SK-N-MC (cell line): ENCODE results near the gene OCLN.
"Not testable (repeated sequence)": the region's sequence is repeated elsewhere in the genome, so short reads cannot be mapped to it uniquely, and the experiment has no call there.

Experiments used
- DNase-seq: peaks from one replicate; pipeline ENCODE4 v3.0.0-alpha.2; 2011; ENCODE audit warnings: low read depth, low spot score
- H3K27ac ChIP-seq: fragments of 200-600 bp; sonication (generic); 2 replicates; pipeline ENCODE4 v1.5.1; 2016; ENCODE audit warnings: mixed run types
- H3K36me3 ChIP-seq: fragments of 200-600 bp; sonication (generic); 2 replicates; pipeline ENCODE4 v1.6.1; 2017; ENCODE audit warnings: antibody characterized with exemption, low read length, mixed read lengths; ENCODE audit not compliant: insufficient read depth
- H3K4me3 ChIP-seq: fragments of 200-600 bp; sonication (generic); 2 replicates; pipeline ENCODE4 v1.5.1; 2016
- H3K9ac ChIP-seq: fragments of 200-600 bp; sonication (generic); 2 replicates; pipeline ENCODE4 v1.8.0; 2017; ENCODE audit warnings: mixed run types, mixed read lengths; ENCODE audit not compliant: insufficient read length
- H3K9me3 ChIP-seq: fragments of 200-600 bp; sonication (generic); 2 replicates; pipeline ENCODE4 v1.6.1; 2017; ENCODE audit warnings: low read depth, mild to moderate bottlenecking, antibody characterized with exemption, low read length, moderate library complexity, mixed read lengths

Gene OCLN

DNA sequence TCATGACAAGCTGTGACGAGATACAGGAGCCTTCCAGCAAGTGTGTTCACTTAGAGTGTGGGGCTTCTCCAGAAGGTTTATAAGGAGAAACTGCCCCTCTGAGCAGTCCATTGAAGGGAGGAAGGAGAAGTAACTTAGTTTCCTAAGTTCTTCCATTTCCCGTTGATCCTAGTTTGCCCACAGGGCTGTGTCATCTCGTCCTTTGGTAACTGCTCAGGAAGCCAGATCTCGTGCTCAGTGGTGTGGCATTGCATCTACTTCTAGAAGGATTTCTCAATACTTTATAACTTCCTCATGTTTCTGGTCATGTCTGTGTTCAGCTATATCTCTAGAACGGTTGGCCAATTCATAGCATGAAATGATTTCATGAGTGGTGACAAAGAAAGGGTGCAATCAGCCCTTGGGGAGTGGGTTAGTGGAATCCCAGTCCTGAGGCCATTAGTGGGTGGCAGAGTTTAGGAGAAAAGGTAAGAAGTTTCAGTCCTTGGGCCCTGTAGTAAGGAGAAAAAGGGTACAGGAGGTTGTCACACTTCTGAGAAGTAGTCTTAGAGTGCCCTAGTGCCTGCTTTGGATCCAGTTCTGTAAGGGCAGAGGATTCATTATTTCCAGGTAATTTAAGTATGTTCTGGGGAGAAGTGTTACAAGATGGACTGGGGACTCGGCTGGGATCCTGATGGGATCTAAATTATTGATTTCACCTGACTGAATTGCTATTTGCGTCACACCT lies 103.7 kb downstream of the OCLN start:
- not testable (repeated sequence) for H3K36me3 ChIP-seq, H3K9me3 ChIP-seq, H3K9ac ChIP-seq, H3K4me3 ChIP-seq, H3K27ac ChIP-seq, DNase-seq

DNA sequence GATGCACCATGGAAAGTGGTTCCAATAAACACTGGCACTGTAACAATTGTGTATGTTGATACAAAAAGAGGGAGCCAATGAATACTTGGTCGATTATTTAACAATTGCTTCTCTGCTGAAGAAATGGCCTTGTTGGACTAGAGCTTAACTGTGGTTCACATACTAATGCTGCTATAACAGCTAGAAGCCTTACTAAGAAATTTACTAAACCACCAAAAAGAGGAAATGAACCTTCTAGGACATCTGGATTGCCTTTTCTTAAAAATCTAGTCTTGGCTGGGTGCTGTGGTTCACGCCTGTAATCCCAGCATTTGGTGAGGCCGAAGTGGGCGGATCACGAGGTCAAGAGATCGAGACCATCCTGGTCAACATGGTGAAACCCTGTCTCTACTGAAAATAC lies 109.4 kb downstream of the OCLN start:
- H3K36me3 ChIP-seq, DNase-seq, H3K27ac ChIP-seq, H3K9ac ChIP-seq, H3K4me3 ChIP-seq, H3K9me3 ChIP-seq: not testable (repeated sequence)

DNA sequence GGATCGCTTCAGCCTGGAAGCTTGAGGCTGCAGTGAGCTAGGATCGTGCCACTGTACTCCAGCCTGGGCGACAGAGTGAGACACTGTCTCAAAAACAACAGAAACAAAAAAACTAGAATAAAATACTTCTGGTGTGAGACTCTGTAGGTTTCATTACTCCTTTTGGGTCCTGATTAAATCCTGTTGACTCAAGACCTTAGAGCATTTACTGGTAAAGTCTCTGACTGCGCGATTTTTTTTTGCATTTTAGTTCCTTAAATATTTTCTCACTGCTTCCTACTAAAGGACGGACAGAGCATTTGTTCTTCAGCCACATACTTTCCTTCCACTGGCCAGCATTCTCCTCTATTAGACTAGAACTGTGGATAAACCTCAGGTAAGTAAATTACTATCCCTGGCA lies 114.2 kb downstream of the OCLN start:
- H3K27ac ChIP-seq, DNase-seq, H3K4me3 ChIP-seq, H3K9me3 ChIP-seq, H3K36me3 ChIP-seq, H3K9ac ChIP-seq: not testable (repeated sequence)
